HG02840 (cell line): Measurements from ENCODE around the gene RIT1.
A peak's percentile ranks its signal among the peaks of the same experiment; 100 is the strongest.

Experiments
- ATAC-seq: cut with Tn5 transposase; IDR thresholded peaks from one replicate; pipeline ENCODE4 v1.9.1; 2021; ENCODE audit warnings: mild to moderate bottlenecking, moderate library complexity, moderate number of reproducible peaks; ENCODE audit not compliant: unreplicated experiment, low FRiP score

Gene RIT1, protein sequence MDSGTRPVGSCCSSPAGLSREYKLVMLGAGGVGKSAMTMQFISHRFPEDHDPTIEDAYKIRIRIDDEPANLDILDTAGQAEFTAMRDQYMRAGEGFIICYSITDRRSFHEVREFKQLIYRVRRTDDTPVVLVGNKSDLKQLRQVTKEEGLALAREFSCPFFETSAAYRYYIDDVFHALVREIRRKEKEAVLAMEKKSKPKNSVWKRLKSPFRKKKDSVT

GRCh38 chr1:155911156-155912055, at the start of gene RIT1:
Gene RIT1, minus strand, starts transcription at chr1:155911349. Its CDS starts 588 bp downstream, at chr1:155910761.
- ATAC-seq = peak; percentile 77

DNA sequence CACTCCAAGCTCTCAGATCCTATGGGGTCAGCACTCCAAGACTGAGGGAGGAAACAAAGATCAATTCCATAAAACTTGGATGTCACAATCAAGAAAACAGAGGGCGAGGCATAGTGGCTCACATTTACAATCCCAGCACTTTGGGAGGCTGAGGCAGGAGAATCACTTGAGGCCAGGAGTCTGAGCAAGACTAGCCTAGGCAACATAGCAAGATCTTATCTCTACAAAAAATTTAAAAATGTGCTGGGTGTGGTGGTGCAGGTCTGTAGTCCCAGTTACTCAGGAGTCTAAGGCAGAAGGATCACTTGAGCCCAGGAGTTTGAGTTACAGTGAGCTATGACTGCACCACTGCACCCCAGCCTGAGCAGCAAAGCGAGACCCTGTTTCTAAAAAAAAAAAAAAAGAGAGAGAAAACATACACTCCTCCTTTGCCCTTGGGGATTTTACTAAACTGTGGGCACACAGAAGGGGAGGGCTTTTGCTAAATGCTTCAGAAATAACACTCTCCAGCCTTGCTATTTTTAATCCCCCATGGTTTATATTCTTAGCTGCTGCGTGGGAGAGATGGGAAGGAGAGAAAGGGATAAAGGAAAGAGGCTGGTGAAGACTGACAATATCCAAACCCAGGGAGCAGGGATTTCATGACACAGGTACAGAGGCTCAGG, 49.1 kb upstream of the RIT1 start:
- no peak for ATAC-seq

GRCh38 chr1:155957411-155957915, 46.3 kb upstream of the RIT1 start:
- ATAC-seq = no peak

- ATAC-seq = no peak
These were observed 43.5 kb upstream of the RIT1 start for GRCh38 chr1:155954645-155955044.

DNA sequence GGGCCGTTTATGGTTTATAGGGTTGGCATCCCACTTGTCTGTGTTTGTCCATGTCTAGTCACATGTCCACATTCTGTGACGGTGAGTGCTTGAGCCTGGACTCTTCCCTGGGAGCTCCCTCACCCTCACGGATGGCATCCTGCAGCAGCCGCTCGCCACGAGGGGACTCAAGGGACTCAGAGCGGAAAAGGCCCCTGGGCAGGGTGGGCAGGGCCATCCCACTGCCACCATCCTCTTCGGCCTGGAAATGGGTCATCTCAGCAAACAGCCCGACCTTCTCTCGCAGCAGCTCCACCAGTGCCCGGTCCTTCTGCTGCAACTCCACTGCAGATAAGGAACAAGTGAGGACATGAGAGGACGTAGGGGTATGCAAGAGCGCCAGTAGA, 41.3 kb upstream of the RIT1 start:
- ATAC-seq = no peak

DNA sequence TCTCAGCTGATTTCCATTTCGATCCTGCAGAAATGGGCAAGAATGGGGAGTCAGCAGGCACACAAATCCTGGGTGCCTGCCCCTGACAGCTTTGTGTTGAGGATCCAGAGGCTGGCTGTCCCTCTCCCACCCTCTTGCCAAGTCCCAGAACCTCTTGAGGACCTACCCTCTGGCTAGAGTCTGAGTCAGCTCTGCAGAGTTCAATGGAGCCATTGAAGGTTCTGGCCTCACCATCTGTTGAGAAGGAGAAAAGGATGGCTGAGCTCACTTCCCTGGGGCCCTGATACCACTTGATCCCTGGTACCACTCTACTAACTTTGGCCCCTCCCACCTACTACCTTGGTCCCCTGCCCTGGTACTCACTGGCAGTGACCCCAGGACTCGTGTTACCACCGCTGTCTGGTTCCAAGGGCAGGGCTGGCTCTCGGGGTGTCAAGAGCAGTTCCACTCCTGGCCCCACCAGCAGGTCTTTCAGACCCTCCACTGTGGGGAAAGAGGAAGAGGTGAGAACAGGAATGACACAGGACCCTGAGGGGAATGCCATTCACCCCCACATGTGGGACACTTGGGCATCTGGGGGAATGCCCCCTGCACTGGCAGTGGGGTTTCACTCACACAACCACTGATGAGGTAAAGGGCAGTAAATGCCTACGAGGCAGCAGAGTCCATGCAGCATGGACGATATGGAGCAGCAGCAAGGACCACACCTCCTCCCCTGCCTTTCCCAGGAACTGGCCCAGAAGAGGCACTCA, 40.8 kb upstream of the RIT1 start:
- ATAC-seq = no peak

- no peak for ATAC-seq
These were observed 39.7 kb upstream of the RIT1 start for GRCh38 chr1:155950829-155951228.

GRCh38 chr1:155947741-155948140, 36.6 kb upstream of the RIT1 start:
- no peak for ATAC-seq

DNA sequence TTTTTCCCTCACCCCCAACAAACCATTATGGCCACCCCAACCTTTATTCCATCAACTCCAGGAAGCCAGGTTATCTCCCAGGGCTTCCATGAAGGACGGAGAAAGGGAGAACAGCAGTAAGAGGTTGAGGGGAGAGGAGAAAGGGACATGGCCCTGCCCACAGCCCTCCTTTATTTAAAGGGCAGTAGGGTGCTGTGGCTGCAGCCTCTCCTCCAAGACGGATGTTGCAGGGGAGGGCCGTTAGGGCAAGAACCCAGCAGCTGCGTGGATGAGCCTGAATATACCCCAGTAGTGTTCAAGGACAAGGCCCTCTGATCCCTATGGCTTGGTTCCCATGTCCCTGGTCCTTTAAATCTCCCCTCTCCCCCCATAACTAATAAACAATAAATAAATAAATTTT, 36.1 kb upstream of the RIT1 start:
- ATAC-seq = no peak

- peak; percentile 16 for ATAC-seq
These were observed 35.6 kb upstream of the RIT1 start for GRCh38 chr1:155946633-155947219.

DNA sequence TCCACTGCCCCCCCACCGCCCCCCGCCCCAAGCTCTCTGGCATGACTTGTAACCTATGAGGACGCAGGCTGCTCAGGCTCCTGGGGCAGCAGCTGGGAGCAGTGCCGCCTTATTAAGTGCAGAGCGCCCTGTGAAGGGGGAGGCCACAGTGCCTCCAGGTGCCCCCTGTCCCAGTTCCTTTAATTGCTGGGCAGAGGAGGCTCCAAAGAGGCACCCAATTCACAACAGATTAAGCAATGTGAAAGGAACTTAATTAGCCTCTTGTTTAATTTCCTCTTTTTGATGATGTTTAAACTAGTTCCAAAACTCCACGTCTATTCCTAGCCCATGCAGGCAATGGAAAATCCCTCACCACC, 33.3 kb upstream of the RIT1 start:
- no peak for ATAC-seq

DNA sequence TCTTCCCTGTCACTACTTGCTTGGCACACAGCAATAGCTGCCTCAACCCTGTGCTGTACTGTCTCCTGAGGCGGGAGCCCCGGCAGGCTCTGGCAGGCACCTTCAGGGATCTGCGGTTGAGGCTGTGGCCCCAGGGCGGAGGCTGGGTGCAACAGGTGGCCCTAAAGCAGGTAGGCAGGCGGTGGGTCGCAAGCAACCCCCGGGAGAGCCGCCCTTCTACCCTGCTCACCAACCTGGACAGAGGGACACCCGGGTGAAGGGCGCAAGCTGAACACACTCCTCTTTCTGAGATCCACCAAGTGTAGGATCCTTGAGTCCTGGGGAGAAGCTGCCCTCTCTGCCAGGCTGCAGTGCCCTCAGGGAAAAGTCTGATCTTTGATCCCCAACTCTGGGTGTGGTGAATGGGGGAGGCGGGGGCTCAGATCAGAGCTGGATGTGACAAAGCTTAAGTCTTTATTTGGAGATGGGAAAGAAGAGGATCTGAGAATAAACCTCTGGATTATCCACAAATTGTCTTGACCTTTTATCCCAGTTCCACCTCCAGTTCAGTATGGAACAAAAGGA, 31.5 kb upstream of the RIT1 start:
- no peak for ATAC-seq

DNA sequence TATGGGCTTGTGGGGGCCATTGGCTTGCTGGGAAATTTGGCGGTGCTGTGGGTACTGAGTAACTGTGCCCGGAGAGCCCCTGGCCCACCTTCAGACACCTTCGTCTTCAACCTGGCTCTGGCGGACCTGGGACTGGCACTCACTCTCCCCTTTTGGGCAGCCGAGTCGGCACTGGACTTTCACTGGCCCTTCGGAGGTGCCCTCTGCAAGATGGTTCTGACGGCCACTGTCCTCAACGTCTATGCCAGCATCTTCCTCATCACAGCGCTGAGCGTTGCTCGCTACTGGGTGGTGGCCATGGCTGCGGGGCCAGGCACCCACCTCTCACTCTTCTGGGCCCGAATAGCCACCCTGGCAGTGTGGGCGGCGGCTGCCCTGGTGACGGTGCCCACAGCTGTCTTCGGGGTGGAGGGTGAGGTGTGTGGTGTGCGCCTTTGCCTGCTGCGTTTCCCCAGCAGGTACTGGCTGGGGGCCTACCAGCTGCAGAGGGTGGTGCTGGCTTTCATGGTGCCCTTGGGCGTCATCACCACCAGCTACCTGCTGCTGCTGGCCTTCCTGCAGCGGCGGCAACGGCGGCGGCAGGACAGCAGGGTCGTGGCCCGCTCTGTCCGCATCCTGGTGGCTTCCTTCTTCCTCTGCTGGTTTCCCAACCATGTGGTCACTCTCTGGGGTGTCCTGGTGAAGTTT, 30.8 kb upstream of the RIT1 start:
- no peak for ATAC-seq

DNA sequence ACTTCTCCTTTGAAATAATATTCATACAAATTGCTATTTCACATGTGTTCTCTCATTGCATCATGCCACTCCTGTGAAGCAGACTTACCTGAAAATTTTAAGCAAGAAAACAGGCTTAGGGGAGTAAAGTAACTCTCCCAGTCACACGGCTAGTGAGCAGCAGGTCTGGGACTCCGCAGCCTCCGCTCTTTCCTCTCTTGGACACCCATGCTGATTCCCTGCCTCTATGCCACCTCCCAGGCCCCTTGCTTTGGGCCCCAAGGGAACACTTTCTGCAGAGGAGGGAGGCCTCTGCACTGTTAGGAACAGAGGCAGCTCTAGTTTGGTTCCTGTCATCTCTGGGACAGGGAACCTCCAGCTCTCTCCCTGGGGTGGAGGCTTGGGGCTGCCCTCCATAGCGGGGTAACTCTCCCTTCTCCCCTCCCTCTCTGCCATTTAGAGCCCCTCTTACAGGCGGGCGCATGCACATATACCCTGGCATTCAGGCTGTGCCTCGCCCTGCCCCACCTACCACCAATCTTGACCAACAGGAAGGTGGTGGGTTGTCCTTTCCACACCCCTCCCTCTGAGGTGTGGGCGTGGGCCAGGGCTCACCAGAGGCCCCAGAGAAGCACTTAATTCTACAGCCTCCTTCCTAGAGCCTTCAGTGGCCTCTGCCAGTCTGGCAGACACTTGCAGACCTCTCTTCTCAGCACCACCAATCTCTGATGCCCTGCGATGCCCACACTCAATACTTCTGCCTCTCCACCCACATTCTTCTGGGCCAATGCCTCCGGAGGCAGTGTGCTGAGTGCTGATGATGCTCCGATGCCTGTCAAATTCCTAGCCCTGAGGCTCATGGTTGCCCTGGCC, 30.1 kb upstream of the RIT1 start, which contains the start of gene RXFP4:
TSS of gene RXFP4 (plus strand) at position 646 of the 852 bp plus-strand sequence. CDS start at position 718, 72 bp downstream.
- ATAC-seq = no peak

DNA sequence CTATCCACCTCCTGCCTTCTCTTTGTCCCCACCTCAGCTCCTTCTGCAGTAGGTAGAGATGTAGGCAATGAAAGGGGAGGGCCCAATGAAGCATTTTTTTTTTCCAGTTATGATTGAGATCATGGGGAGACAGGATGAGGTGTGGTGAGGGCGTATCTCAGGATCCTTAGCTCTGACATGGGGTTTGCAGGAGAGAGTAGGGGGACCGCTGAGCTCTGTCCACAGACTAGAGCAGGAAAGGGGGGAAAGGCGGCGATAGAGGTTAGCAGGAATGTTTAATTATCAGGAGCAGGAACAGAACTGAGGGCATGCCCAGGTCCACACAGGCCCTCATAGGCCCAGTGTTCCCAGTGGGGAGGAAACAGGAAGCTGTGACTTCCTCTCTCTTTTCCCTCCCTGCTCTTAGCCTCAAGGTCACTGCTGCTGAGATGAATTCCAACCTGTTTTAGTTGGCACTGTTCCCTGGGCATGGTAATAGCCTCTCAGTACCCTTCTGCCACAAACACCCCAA, 29.4 kb upstream of the RIT1 start:
- ATAC-seq = no peak

DNA sequence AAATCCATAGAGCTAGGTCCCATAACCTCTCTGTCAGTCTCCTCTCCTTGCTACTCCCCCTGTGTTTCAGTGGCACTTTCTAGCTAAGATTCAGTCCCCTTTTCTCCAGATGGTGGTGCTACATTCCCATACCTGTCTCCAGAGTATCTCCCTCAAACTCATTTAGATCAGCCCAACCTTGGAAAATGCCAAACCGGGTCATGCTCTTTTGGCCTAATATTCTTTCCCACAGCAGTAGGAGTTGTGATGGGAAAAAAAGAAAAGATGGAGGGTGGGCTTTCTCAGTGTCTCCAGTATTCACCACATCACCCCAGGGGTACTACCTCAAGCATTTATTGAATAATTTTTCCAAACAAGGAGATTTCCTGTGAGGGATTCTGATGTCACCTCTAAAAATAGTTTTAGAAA, 27.1 kb upstream of the RIT1 start:
- no peak for ATAC-seq

GRCh38 chr1:155934936-155935590, 23.9 kb upstream of the RIT1 start:
- ATAC-seq = no peak
